ENCODE measurements around the gene GPR132. TPM values are rescaled to one million over a fixed set of nuclear protein-coding genes. Genes with fewer than 3 reads are reported as not detected.

The GPR132 gene
- total and polyA plus RNA-seq, 2 donors from 2014 or later = 0.17 to 4.2 TPM

- no peak for TF ChIP-seq CTCF (IDR thresholded peaks at IDR 0.05; ENCODE audit: borderline replicate concordance, extremely low read depth, insufficient read depth)
- peak in 1 of 5 donors; percentile 64 for DNase-seq
- Histone ChIP-seq H3K36me3 (ENCODE audit: control insufficient read depth in 2 of 3, insufficient read depth in 3 of 3, low read length in 3 of 3) (no peaks in the 10 kb centered on the region), H3K27ac (ENCODE audit: low read depth in 2 of 2, low read length in 2 of 2) (no peak overlapping the region), H3K4me3 (ENCODE audit: low read length in 3 of 3) (no peak overlapping the region), H3K27me3 (ENCODE audit: control insufficient read depth, insufficient read depth, low read length) (no peaks in the 10 kb centered on the region), H3K9ac (ENCODE audit: low read length in 3 of 3) (no peak overlapping the region), H3K4me1 (ENCODE audit: control insufficient read depth in 2 of 3, insufficient read depth in 2 of 3, low read depth in 1 of 3, low read length in 3 of 3) (peaks cover 0 to 9% (median 0%) of the 10 kb centered on the region in 3 donors), H3K9me3 (ENCODE audit: control insufficient read depth in 2 of 3, insufficient read depth in 1 of 3, low read length in 3 of 3) (no peaks in the 10 kb centered on the region)
- no peak for FAIRE-seq
- intact Hi-C loops (cut with DNase I) = no loop called here
Observed at GRCh38 chr14:105097794-105098127, 32.5 kb upstream of the GPR132 start.

- FAIRE-seq (no peak), DNase-seq (peak in 1 of 5 donors; percentile 57)
- intact Hi-C loops (cut with DNase I) = no loop called here
- Histone ChIP-seq H3K27me3 (ENCODE audit: control insufficient read depth, insufficient read depth, low read length) (no peaks in the 10 kb centered on the region), H3K27ac (ENCODE audit: low read depth in 2 of 2, low read length in 2 of 2) (no peak overlapping the region), H3K4me3 (ENCODE audit: low read length in 3 of 3) (no peak overlapping the region), H3K4me1 (ENCODE audit: control insufficient read depth in 2 of 3, insufficient read depth in 2 of 3, low read depth in 1 of 3, low read length in 3 of 3) (peaks cover 0 to 23% (median 0%) of the 10 kb centered on the region in 3 donors), H3K9ac (ENCODE audit: low read length in 3 of 3) (no peak overlapping the region), H3K36me3 (ENCODE audit: control insufficient read depth in 2 of 3, insufficient read depth in 3 of 3, low read length in 3 of 3) (no peaks in the 10 kb centered on the region), H3K9me3 (ENCODE audit: control insufficient read depth in 2 of 3, insufficient read depth in 1 of 3, low read length in 3 of 3) (no peaks in the 10 kb centered on the region)
- no peak for TF ChIP-seq CTCF (IDR thresholded peaks at IDR 0.05; ENCODE audit: borderline replicate concordance, extremely low read depth, insufficient read depth)
Observed at GRCh38 chr14:105096206-105096875, 31.1 kb upstream of the GPR132 start.

- no peaks in the 10 kb centered on the region for H3K27me3 ChIP-seq (ENCODE audit: control insufficient read depth, insufficient read depth, low read length)
- H3K4me3 ChIP-seq (ENCODE audit: low read length in 3 of 3) = no peak overlapping the region
- no peaks in the 10 kb centered on the region for H3K36me3 ChIP-seq (ENCODE audit: control insufficient read depth in 2 of 3, insufficient read depth in 3 of 3, low read length in 3 of 3)
- peaks cover 0 to 30% (median 7%) of the 10 kb centered on the region in 3 donors for H3K4me1 ChIP-seq (ENCODE audit: control insufficient read depth in 2 of 3, insufficient read depth in 2 of 3, low read depth in 1 of 3, low read length in 3 of 3)
- DNase-seq (peak in 1 of 5 donors; percentile 37), FAIRE-seq (no peak)
- intact Hi-C loops (cut with DNase I) = no loop called here
- no peak overlapping the region for H3K9ac ChIP-seq (ENCODE audit: low read length in 3 of 3)
- H3K27ac ChIP-seq (ENCODE audit: low read depth in 2 of 2, low read length in 2 of 2) = no peak overlapping the region
- TF ChIP-seq CTCF (IDR thresholded peaks at IDR 0.05; ENCODE audit: borderline replicate concordance, extremely low read depth, insufficient read depth) = no peak
- no peaks in the 10 kb centered on the region for H3K9me3 ChIP-seq (ENCODE audit: control insufficient read depth in 2 of 3, insufficient read depth in 1 of 3, low read length in 3 of 3)
Observed at GRCh38 chr14:105095236-105095805, 30.1 kb upstream of the GPR132 start.
